ENCODE results near the gene TMEM200B.
"Not testable (repeated sequence)": the region's sequence is repeated elsewhere in the genome, so short reads cannot be mapped to it uniquely, and the experiment has no call there.

The TMEM200B gene

GRCh38 chr1:29133861-29134694, 10.4 kb upstream of the TMEM200B start:
- DNase-seq (ENCODE audit: low read depth) = no peak

- not testable (repeated sequence) for DNase-seq (ENCODE audit: low read depth)
These were observed 7.4 kb upstream of the TMEM200B start for GRCh38 chr1:29131056-29131455.

- DNase-seq (ENCODE audit: low read depth) = no peak
These were observed 6.2 kb upstream of the TMEM200B start for GRCh38 chr1:29129916-29130315.

- no peak for DNase-seq (ENCODE audit: low read depth)
These were observed 5.0 kb upstream of the TMEM200B start for GRCh38 chr1:29128739-29129138.

DNA sequence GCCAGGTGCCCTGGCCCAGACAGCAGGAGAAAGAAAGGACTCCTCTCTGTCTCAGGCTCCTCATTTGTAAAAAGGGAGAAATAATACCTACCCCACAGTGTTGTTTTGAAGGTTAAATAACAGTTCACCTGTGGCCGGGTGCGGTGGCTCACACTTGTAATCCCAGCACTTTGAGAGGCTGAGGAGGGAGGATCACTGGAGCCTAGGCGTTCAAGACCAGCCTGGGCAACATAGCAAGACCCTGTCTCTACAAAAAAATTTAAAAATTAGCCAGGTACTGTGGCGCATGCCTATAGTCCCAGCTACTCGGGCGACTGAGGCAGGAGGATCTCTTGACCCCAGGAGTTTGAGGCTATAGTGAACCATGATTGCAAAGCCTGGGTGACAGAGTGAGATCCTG, 2.5 kb upstream of the TMEM200B start:
- no peak for DNase-seq (ENCODE audit: low read depth)

GRCh38 chr1:29125788-29126187, 2.1 kb upstream of the TMEM200B start:
- no peak for DNase-seq (ENCODE audit: low read depth)

GRCh38 chr1:29125237-29125641, 1.5 kb upstream of the TMEM200B start:
- no peak for DNase-seq (ENCODE audit: low read depth)

DNA sequence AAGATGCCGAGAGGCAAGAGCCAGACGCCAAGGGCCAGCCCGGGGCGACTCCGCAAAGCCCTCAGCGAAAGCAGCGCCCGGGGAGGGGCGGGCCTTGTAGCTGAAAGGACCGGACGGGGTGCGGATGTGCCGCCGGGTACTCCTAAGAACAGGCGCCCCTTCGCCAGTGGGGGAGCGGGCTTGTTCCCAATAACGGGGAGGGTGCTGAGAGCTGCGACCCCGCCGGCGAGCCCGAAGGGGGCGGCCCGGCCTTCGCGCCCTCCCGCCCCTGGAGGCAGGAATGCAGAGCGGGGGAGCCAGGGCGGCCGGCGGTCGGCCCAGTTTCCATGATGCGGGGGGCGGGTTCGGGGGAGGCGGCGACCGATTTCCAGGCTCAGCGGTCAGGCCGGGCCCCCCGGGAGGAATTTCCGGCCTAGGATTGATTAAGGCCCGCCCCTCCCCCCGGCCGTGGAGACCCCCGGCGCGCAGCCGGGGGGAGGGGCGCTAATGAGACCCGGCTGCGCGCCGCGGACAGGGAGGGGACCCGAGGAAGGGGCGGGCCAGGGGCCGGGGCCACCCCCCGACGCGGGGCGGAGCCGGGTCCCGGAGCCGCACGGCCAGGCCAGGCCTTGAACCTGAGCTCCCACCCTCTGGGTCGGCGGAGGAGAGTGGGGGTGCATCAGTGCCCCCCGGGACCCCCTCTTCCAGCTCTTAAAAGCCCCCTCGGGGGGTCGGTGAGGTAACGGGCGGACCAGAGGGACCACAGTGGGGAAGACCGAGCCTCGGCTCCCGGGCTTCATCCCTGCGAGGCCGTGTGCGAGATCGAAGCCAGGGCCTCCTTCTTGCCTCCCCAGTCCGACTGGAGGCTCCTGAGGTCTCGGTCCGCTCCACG, 898 bp upstream of the TMEM200B start:
- peak; percentile 23 for DNase-seq (ENCODE audit: low read depth)

DNA sequence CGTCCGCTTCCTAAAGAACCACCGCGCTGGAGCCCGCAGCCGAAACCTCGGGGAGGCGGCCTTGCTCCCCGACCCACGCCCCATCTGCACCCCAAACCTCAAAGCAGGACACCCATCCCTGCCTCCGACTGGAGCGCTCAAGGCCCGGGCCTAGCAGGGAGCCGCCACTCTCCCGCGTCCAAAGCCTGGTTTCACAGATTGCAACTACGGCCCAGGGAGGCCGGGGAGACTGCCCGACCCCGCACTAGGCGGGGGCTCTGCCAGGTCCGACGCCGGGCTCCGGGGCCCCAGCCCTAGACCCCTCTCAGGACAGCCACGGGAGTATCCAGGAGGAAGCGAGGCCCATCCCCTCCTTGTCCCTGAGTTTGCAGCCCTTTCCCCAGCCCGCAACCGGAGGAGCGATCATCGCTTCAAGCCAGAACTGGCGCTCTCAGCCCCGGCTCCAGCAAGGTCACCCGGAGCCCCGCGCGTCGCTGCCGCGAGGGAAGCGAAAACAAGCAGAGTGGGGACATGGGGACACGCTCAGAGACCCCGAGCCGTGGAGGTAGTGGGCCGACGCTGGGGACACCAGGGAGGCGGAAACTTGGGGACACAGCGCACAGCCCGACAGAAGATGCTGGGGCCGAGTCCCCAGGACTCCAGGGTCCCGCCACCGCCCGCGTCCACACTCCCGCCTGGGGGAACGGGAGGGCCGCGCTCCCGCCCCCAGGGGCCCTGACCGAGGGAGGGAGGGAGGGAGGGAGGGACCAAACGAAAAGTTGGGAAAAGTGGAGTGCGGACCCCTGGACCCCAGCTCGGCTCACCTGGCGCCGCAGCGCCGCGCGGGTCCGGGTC, 433 bp downstream of the TMEM200B start:
- no peak for DNase-seq (ENCODE audit: low read depth)

DNA sequence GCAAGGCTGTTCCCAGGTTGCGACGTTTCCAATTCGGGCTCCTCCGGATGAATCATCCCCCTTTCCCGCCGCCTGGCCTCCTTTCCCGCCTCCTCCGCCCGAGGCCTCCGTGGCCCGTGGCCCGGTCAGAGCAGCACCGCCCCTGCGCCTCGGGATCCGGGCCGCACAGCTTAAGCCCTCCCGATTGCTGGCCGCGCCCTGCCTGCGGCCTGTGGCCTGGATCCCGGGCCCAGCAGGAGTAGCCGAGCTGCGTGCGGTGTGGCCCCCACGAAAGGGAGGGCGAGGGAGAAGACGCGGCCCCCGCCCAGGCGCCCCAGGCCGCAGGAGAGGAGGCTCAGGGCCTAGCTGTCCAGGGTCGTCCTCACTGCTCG, 1.0 kb downstream of the TMEM200B start:
- no peak for DNase-seq (ENCODE audit: low read depth)

GRCh38 chr1:29121936-29122681, 1.6 kb downstream of the TMEM200B start:
- DNase-seq (ENCODE audit: low read depth) = no peak

DNA sequence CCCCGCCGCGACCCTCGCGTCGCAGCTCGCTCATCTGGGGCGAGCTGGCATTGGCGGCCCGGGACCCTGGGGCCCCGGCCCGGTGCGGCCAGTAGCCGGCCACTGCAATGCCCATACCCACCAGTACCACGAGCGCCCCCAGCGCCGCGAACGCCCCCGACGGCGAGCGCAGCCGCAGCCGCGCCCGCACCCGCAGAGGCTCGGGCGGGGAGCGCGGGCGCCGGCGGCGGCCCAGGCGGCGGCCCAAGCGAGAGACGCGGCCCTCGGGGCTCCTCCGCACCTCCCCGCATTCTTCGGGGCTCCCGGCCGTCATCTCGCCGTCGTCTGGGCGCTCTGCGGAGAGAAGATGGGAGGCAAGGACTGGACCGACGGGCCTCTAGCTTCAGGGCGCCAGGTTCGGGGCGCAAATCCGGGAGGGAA, 2.2 kb downstream of the TMEM200B start:
- DNase-seq (ENCODE audit: low read depth) = no peak

DNA sequence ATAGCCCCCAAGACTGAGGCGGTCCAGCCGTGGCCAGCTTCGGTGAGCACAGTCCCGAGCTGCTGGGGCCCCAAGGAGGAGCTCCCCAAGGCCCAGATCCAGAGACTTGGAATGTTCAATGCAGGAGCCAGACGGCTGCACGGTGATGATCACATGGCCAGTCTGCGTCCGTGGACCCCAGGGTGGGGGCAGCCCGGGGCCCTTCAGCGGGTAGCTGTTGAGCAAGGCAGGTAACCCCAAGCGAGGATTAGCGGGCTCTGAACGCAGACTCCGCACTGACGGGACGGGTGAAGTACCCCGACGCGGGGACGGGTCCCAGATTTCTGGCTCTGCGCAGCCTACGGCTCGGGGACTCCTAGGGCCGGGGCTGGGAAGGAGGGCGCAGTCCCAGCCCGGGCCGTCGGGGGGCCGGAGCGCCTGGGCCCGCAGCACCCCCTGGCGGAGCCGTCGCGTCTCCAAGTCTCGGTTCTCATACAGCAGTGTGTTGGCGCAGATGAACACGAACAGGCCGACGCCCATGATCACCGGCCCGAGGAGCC, 2.7 kb downstream of the TMEM200B start:
- peak; percentile 29 for DNase-seq (ENCODE audit: low read depth)

DNA sequence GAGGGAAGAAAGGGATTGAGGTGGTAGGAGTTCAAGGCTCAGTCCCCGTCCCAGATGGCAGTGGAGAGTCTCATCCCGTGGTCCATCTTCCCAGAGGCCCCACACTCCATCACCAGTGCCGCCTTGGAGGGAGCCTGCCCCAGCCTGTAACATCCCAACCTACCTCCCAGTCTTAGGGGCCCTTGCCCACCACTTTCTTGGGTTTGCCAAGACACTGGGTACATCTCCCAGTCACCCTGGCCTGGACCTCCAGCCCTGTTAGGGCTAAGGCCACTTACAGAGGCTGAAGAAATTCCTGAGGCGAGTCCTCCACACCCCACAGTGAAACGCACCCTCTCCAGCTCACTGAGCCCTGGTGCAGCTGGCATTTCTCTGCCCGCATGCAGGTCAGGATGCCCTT, 3.3 kb downstream of the TMEM200B start:
- DNase-seq (ENCODE audit: low read depth) = no peak

DNA sequence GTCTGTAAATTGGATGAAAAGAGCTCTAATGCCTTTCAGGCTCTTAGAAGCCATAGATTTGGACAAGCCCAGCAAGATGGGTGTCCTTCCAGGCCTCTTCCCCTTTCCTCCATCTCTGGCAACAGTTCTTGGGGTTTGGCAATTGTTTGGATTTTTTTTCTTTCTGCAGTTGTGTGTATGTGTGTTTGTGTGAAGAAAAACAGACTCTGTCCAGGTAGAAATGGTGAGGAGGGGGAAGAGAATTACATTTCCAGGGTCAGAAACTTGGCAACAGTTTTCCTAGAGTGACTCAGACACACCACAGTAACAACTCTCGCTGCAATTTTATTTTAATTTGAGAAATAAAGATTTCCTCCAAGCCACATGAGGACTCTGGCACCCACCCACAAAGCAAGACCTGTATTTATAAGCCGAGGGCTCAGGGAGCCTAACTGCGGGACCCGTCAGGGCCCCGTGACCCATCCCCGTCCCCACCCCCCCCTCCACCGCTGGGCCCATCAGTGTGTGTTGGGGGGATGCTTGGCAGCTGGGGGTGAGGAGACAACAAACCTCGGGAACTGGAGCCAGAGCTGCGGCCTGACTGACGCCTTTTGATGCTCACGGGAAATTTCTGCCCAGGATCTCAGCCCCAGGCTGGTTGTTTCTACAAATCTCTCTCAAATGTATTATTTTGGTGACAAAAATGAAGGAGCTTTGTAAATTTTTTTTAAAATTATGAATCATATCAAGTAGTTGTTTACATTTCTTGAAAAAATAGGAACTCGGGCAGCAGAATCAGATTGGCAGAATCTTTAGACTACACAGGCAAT, 4.4 kb downstream of the TMEM200B start:
- no peak for DNase-seq (ENCODE audit: low read depth)

DNA sequence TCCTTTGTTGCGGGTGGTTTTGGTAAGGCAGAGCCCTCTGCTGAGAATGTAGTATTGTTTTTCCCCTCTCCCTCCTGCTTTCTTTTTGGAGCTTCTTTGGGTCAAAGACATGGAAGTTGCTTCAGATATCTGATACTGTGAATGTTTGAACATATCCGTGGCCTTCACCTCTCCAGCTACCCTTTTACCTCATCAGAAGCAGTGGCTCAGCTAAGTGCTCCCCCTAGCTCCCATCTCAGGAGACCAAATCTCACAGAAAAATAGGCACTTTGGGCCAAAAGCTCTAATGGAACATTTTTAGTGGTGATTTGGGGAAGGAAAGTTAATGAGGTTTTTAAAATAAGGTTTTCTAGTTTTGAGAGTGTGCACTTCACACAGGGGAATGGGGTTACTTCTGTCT, 6.3 kb downstream of the TMEM200B start:
- DNase-seq (ENCODE audit: low read depth) = no peak

- no peak for DNase-seq (ENCODE audit: low read depth)
These were observed 9.0 kb downstream of the TMEM200B start for GRCh38 chr1:29114654-29115053.

DNA sequence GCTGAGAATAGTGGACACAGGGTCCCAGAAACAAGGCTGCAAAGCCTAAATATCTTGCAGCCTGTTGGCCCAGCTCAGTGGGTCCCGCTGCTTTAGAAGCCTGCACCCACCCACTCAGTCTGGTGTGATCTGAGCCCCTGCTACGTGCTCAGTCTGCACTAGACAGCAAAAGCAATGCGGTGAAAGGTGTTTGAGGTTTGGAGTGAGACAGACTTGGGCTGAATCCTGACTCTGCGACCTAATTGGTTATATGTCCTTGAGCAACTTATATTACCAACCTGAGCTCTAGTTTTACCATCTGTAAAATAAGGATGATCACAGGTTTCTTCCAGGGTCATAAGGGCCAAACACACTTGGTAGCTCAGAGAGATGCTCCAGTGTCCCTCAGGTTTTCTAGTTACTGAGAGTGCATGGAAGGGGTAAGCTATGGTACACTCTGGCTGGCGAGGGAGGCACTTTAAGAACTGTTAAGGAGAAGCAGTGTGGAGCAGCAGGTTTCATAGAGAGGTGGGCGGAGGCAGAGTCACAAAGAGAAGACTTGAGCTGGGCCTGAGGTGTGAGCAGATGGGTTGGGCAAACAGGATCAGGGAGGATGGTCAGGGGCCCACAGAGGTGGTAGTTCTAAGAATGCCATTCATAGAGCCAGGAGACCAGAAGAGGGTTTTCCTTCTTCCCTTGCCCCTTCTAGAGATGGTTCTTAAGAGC, 10.1 kb downstream of the TMEM200B start:
- DNase-seq (ENCODE audit: low read depth) = no peak

DNA sequence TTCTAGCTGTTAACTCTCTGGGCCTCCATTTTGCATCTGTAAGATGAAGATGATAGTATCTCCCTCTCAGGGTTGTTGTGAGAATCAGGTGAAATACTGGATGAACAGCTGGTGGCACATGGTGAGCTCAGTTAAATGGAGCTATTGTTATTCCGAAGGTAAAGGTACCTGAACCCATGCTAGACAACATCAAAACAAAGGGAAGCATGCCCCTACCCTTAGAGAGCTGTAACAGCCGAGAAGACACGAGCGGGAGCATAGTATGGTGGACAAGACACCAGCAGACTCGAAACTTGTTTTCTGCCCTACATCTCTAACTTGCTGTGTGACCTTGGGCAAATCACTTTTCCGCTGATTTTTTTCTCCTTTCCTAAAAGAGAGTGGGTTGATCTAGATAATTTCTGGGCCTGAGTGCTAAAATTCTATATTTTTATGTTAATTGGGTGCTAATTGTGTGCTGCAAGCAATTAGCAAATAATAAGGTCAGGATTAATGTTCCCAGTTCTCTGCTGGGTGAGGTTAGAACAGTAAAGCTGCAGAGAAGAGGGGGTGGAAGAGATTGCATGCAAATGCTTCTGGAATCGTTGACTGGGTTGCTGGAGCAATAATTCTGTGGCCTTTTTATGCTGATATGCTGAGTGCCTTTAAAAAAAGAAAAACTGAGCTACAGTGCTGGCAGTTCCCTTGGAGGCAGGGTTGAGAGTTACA, 10.8 kb downstream of the TMEM200B start:
- DNase-seq (ENCODE audit: low read depth) = no peak

Measured in activated T-helper 1 cell treated with Interleukin-2 at 50 U/mL for 16 hours (primary cell).